GM23338 (cell line): Measurements from ENCODE around the gene WDR54.

ENCODE experiments used
- CREB1 ChIP-seq: fragments of 250-450 bp; sonication (Bioruptor Pico); IDR thresholded peaks from 2 replicates; pipeline ENCODE4 v1.5.0; 2020; ENCODE audit warnings: low read depth, mild to moderate bottlenecking, moderate library complexity
- EZH2 ChIP-seq: fragments of 200-600 bp; sonication (generic); IDR thresholded peaks from one replicate; pipeline ENCODE4 v1.8.0; 2017; ENCODE audit warnings: antibody characterized with exemption, mild to moderate bottlenecking, low read depth; ENCODE audit not compliant: unreplicated experiment
- EZH2phosphoT487 ChIP-seq: fragments of 200-600 bp; sonication (generic); IDR thresholded peaks from one replicate; pipeline ENCODE4 v1.8.1; 2018; ENCODE audit warnings: antibody characterized with exemption; ENCODE audit not compliant: unreplicated experiment
- NANOG ChIP-seq: IDR thresholded peaks from 2 replicates; pipeline ENCODE4 v1.6.1; 2016; ENCODE audit warnings: antibody characterized with exemption, borderline replicate concordance
- POLR2AphosphoS5 ChIP-seq: IDR thresholded peaks from 2 replicates; pipeline ENCODE4 v1.6.1; 2016; ENCODE audit warnings: antibody characterized with exemption, low read depth
- REST ChIP-seq: IDR thresholded peaks from one replicate; pipeline ENCODE4 v1.6.1; 2018; ENCODE audit warnings: antibody characterized with exemption; ENCODE audit not compliant: unreplicated experiment
- TF ChIP-seq, protein P1 (sequence below), 2 experiments: fragments of 200-600 bp in 1 of 2; sonication (generic) in 1 of 2; conservative IDR thresholded peaks; 2 replicates each; pipeline versions ENCODE4 v1.5.1 to v1.6.1; 2016 to 2017; ENCODE audit warnings: antibody characterized with exemption in 2 of 2, low read depth in 2 of 2, mild to moderate bottlenecking in 2 of 2, moderate library complexity in 1 of 2
- TF ChIP-seq, protein P2 (sequence below): fragments of 250-450 bp; sonication (Bioruptor Pico); IDR thresholded peaks from 2 replicates; pipeline ENCODE4 v1.5.0; 2020; ENCODE audit warnings: mild to moderate bottlenecking, moderate library complexity

DNA sequence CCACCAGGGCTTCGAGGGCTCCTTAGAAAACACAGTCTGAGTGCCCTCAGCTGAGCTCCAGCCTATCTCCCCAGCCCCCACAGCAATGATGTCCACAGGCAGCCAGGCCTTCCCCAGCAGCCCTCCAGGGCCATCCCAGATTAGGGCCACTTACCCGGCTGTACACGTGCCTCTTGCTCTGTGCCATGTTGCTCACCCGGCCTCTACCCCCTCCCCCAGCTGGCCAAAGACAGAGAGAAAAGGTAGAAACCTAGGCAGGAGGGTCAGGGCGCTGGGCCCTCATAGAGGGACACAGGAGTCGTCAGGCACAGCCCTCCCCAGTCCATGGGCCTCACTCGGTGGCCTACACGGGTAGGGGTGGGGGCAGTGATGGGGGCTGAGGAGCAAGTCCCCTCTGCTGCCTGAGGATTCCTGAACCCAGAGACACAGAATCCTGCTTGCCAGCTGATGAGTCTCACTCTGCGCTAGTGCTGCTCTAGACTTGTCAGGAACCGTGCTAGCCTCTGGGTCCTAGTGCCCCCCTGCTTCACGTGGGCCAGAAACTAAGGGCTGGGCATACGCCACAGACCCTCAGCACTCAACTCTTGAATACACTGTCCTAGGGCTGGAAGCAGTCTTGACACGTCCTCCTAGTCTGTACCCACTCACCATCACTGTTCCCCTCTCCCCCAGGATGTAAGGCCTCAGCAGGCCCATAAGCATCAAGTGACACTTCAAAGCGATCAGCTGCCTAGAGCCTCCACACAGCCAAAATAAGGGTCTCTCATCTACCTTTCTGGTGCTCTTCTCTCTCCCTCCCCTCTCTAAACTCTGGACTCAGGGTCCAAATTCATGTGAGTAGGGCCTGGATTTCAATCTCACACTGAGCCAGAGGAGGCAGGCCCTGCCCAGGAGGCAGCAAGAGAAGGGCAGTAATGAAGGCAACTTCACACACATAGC, 41.4 kb upstream of the WDR54 start, which contains the start of gene DCTN1:
- TF ChIP-seq POLR2AphosphoS5 (no peak), REST (no peak), EZH2 (no peak), EZH2phosphoT487 (no peak), NANOG (no peak), CREB1 (0 out of 2 replicates have a peak, but pooled peaks have one; percentile 18)
- TF ChIP-seq, protein P1, sequence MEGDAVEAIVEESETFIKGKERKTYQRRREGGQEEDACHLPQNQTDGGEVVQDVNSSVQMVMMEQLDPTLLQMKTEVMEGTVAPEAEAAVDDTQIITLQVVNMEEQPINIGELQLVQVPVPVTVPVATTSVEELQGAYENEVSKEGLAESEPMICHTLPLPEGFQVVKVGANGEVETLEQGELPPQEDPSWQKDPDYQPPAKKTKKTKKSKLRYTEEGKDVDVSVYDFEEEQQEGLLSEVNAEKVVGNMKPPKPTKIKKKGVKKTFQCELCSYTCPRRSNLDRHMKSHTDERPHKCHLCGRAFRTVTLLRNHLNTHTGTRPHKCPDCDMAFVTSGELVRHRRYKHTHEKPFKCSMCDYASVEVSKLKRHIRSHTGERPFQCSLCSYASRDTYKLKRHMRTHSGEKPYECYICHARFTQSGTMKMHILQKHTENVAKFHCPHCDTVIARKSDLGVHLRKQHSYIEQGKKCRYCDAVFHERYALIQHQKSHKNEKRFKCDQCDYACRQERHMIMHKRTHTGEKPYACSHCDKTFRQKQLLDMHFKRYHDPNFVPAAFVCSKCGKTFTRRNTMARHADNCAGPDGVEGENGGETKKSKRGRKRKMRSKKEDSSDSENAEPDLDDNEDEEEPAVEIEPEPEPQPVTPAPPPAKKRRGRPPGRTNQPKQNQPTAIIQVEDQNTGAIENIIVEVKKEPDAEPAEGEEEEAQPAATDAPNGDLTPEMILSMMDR (conservative IDR thresholded peaks at IDR 0.05; ENCODE audit: low read depth in 2 of 2): 0 out of 4 replicates have a peak, but pooled peaks of 1 of the 2 experiments have one; percentile 4
- TF ChIP-seq, protein P2, sequence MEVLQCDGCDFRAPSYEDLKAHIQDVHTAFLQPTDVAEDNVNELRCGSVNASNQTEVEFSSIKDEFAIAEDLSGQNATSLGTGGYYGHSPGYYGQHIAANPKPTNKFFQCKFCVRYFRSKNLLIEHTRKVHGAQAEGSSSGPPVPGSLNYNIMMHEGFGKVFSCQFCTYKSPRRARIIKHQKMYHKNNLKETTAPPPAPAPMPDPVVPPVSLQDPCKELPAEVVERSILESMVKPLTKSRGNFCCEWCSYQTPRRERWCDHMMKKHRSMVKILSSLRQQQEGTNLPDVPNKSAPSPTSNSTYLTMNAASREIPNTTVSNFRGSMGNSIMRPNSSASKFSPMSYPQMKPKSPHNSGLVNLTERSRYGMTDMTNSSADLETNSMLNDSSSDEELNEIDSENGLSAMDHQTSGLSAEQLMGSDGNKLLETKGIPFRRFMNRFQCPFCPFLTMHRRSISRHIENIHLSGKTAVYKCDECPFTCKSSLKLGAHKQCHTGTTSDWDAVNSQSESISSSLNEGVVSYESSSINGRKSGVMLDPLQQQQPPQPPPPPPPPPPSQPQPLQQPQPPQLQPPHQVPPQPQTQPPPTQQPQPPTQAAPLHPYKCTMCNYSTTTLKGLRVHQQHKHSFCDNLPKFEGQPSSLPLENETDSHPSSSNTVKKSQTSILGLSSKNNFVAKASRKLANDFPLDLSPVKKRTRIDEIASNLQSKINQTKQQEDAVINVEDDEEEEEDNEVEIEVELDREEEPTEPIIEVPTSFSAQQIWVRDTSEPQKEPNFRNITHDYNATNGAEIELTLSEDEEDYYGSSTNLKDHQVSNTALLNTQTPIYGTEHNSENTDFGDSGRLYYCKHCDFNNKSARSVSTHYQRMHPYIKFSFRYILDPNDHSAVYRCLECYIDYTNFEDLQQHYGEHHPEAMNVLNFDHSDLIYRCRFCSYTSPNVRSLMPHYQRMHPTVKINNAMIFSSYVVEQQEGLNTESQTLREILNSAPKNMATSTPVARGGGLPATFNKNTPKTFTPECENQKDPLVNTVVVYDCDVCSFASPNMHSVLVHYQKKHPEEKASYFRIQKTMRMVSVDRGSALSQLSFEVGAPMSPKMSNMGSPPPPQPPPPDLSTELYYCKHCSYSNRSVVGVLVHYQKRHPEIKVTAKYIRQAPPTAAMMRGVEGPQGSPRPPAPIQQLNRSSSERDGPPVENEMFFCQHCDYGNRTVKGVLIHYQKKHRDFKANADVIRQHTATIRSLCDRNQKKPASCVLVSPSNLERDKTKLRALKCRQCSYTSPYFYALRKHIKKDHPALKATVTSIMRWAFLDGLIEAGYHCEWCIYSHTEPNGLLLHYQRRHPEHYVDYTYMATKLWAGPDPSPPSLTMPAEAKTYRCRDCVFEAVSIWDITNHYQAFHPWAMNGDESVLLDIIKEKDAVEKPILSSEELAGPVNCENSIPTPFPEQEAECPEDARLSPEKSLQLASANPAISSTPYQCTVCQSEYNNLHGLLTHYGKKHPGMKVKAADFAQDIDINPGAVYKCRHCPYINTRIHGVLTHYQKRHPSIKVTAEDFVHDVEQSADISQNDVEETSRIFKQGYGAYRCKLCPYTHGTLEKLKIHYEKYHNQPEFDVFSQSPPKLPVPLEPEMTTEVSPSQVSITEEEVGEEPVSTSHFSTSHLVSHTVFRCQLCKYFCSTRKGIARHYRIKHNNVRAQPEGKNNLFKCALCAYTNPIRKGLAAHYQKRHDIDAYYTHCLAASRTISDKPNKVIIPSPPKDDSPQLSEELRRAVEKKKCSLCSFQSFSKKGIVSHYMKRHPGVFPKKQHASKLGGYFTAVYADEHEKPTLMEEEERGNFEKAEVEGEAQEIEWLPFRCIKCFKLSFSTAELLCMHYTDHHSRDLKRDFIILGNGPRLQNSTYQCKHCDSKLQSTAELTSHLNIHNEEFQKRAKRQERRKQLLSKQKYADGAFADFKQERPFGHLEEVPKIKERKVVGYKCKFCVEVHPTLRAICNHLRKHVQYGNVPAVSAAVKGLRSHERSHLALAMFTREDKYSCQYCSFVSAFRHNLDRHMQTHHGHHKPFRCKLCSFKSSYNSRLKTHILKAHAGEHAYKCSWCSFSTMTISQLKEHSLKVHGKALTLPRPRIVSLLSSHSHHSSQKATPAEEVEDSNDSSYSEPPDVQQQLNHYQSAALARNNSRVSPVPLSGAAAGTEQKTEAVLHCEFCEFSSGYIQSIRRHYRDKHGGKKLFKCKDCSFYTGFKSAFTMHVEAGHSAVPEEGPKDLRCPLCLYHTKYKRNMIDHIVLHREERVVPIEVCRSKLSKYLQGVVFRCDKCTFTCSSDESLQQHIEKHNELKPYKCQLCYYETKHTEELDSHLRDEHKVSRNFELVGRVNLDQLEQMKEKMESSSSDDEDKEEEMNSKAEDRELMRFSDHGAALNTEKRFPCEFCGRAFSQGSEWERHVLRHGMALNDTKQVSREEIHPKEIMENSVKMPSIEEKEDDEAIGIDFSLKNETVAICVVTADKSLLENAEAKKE (CRISPR knock-in tag): no peak
